HEK293 (cell line): ENCODE measurements around the gene TLNRD1.

Experiments
- CTCF ChIP-seq: fragments of 450-650 bp; formaldehyde crosslinking; IDR thresholded peaks from 2 replicates; pipeline ENCODE4 v1.5.1; 2016; ENCODE audit warnings: missing biosample characterization, missing genetic modification characterization
- HOXD13 ChIP-seq: sonication (generic); formaldehyde crosslinking; IDR thresholded peaks from 2 replicates; pipeline ENCODE4 v1.8.0; 2022; ENCODE audit warnings: missing genetic modification reagents, borderline replicate concordance
- ZBTB17 ChIP-seq: fragments of 450-650 bp; formaldehyde crosslinking; IDR thresholded peaks from 2 replicates; pipeline ENCODE4 v1.5.1; 2016; ENCODE audit warnings: missing biosample characterization, missing genetic modification characterization
- ZEB2 ChIP-seq: fragments of 450-650 bp; formaldehyde crosslinking; IDR thresholded peaks from 2 replicates; pipeline ENCODE4 v1.5.1; 2016; ENCODE audit warnings: missing biosample characterization, missing genetic modification characterization
- ZNF600 ChIP-seq: fragments of 450-650 bp; formaldehyde crosslinking; IDR thresholded peaks from 2 replicates; pipeline ENCODE4 v1.5.1; 2016; ENCODE audit warnings: missing biosample characterization, missing genetic modification characterization
- ZNF626 ChIP-seq: fragments of 450-650 bp; sonication (Bioruptor Pico); formaldehyde crosslinking; IDR thresholded peaks from 2 replicates; pipeline ENCODE4 v1.5.1; 2018; ENCODE audit warnings: missing biosample characterization, missing genetic modification characterization, inconsistent platforms
- ZNF670 ChIP-seq: fragments of 450-650 bp; formaldehyde crosslinking; IDR thresholded peaks from 2 replicates; pipeline ENCODE4 v1.5.1; 2016; ENCODE audit warnings: missing biosample characterization, missing genetic modification characterization, low read depth

- TF ChIP-seq CTCF: no peak
- TF ChIP-seq ZNF626 (tag by site-specific recombination): no peak
- TF ChIP-seq ZNF670: no peak
- TF ChIP-seq HOXD13: no peak
- no peak for TF ChIP-seq ZEB2
- no peak for TF ChIP-seq ZNF600 (tag by site-specific recombination)
- no peak for TF ChIP-seq ZBTB17
Observed at GRCh38 chr15:80999623-81000036, 1.1 kb upstream of the TLNRD1 start.
